DMS153 treated with DMSO at 0.1 percent for 48 hours (cell line): ENCODE results near the gene CCNY.

ENCODE experiments used
- DNase-seq: peaks from one replicate; lab custom pipeline; 2025; ENCODE audit not compliant: unreplicated experiment; lab: John Stamatoyannopoulos, UW

Gene CCNY

DNA sequence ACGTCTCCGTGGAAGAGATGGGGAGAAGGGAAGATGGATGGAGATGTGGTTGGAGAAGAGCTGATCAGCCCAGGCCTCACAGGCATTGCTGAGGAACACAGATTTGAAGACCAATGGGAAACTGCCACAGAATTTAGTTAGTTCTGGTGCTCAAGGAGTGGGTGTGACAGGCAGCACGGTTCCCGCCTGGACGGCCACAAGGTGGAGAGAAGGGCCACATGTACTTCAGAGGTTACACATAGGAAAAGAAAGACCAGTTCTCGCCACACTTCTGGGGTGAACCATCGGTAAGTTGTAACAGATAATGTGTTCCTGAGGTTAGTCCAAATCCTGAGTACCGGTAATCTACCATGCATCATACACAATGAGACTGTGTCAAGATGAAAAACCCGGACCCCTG lies 239.3 kb downstream of the CCNY start:
- no peak for DNase-seq

DNA sequence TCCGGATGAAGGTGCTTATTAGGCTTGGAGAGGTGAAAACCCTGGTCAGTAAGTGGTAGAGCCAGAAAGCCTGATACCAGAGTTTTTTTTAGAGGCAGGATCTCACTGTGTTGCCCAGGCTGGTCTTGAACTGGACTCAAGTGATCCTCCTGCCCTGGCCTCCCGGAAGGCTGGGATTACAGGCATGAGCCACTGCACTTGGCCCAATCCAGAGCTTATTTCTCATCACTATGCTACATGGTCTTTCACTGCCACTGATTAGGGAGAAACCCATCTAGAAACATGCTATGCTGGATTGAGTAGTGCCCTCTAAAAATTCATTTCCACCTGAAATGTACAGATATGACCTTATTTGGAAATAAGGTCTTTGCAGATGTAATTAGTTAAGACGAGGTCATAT lies 240.4 kb downstream of the CCNY start:
- no peak for DNase-seq

DNA sequence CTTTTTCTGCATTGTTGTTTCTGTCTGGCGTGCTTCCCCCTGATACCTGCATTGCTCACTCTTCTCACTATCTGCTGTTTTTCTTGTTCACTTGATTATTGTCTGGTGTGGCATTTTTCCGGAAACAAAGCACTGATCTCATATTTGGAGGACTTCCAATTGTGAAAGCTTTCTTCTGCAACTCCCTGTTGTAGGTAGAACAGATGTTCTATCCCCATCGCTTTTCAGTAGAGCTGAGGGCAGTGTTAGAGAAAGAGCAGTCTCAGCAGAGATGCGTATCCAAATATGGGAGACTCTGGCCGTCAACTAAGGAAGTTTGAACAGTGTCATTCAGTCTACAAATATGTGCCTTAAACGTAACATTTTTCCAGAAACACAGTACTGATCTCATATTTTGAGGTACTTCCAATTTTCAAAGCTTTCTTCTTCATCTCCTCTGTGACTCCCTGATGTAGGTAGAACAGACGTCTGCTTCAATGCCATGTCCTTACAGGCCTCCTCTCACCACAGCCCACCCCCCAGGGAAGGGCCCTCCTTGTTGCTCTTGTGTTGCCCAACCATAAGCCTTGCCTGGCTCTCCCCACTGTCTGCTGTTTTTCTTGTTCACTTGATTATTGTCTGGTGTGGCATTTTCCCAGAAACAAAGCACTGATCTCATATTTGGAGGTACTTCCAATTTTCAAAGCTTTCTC lies 241.8 kb downstream of the CCNY start:
- no peak for DNase-seq

DNA sequence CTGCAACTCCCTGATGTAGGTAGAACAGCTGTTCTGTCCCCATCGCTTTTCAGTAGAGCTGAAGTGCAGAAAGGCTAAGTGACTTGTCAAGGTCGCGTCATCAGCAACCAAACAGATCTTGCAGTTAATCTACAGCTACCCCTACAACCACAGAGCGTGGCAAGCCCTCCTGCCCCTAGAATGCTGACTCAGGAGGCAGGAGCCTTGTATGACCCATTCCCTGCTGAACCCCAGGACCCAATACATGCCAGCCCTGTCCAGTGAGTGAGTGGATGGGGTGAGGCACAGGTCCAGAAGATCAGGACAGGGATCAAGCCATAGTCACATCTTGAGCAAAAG lies 242.3 kb downstream of the CCNY start:
- DNase-seq: no peak

DNA sequence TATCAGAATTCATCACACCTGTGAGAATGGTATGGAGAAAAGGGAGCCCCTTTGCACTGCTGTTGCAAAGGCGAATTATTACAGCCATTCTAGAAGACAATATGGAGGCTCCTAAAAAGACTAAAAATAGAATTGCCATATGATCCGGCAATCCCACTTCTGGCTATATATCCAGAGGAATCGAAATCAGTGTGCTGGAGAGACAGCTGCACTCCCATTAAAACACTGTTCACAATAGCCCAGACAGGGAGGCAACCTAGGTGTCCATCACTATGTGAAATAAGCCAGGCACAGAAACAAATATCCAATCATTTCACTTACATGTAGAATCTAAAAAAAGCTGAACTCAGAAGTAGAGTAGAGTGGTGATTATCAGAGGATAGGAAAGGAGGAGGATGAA lies 242.8 kb downstream of the CCNY start:
- no peak for DNase-seq

DNA sequence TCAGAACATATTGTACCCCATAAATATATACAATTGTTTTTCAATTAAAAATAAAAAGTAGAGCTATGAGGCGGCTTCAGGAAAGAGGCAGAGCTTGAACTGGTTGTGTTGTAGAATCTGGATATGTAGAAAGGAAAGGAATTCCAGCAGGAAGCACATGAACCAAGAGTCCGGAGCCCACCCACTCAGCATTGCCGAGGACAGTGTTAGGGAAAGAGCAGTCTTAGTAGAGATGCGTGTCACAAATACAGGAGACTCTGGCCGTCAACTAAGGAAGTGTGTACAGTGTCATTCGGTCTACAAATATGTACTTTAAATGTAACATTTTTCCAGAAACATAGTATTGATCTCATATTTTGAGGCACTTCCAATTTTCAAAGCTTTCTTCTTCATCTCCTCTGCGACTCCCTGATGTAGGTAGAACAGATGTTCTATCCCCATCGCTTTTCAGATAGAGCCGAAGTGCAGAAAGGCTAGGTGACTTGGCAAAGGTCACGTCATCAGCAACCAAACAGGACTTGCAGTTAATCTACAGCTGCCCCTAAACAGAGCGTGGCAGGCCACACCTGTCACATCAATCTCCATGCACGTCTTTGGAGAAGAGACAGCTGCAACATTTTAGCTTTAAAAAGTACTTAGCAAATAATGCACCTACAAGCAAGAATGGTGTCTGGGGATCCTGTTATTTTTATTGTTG lies 243.6 kb downstream of the CCNY start:
- no peak for DNase-seq

DNA sequence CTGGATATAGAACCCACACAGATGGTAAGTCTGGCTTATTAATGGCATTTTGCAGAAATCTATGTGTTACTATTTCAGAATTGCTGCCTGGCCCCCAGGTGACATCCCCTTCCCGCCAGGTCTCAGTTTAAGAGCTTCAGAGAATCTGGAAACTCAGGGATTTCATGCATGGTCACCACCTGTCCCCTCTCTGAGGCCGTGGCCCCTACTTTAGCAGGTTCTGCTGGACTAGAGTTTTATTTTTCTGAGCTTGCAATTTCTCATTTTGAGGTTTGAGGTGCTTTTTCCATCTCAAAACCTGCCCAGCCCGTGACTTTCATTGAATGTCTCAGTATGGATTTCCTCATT lies 244.1 kb downstream of the CCNY start:
- DNase-seq: no peak

DNA sequence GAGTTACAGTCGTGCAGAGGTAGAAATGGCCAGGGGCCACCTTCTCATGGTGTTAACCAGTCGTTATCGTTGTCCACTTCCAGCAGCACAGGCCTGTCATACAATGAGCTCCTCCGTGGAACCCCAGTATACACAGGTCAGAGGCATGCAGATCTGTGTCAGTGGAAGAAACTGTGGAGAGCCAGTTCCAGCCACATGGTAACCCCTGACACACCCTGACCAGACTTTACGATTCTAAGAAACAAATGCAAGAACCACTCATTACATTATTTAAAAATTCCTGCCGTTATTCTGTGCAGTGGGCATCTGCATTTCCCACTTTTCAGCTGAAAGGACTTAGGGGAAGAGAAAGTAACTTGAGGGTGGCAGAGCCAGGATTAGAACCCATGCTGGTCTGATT lies 245.3 kb downstream of the CCNY start:
- DNase-seq: no peak

DNA sequence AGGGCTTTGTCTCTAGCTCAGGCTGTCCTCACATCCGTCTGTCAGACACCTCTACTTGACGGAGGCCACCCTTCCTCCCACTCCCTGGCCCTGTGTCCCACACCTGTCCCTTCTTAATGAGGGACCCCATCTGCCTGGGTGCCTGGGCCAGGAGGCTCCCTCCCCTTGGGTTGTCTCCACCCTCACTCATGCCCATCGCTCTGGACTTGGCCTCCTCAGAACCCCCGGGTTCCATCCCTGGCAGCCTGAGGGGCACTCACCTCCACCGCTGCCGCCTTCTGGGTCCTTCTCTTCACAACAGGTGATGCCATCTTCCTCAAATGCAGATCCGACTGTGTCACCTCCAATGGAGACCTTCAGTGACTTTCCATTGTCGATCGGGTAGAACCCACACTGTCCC lies 248.6 kb downstream of the CCNY start:
- no peak for DNase-seq

DNA sequence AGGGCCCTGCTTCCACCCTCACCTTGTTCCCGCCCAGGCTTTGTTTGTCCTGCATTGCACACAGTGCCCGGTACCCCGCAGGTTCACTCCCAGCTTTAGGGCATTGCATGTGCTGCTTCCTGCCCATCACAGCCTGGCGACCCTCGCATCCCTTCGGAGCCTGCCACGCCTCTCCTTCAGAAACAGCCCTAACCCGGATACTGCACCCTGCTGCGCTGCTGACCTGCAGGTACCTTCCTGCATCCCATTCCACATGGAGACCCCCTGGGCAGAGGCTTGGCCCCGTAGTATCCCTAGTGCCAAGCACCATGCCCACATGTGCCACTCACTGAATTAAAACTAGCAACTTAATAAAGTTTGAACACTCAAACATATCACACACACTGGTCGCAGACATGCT lies 249.0 kb downstream of the CCNY start:
- no peak for DNase-seq

DNA sequence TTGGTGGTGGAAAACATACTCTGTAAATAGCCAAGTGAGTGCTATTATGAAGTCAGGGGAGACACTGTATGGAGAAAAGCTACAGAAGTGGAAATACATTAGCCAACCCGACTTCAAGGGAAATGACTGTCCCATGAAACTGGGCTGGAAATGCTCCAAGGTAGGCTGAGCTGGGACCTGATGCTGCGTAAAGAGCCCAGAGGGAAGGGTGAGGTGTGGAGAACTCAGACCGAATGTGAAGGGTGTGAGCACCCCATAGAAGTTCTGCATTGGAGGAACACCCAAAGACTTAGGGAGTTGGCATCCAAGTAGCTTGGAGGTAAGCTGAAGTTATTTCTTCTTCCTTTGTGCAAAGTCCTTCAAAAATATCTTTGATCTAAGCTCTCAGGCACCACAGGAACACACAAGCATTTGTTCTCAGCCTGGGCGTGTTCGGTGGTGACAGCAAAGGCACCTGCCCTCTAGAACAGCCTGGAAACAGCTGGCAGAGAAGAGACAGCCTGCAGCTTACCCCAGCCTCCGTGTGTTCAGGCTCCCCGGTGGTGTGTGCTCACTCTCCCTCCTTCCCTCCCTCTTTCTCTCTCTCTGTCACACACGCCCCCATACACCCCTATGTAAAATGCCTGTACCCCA lies 249.7 kb downstream of the CCNY start:
- DNase-seq: no peak

DNA sequence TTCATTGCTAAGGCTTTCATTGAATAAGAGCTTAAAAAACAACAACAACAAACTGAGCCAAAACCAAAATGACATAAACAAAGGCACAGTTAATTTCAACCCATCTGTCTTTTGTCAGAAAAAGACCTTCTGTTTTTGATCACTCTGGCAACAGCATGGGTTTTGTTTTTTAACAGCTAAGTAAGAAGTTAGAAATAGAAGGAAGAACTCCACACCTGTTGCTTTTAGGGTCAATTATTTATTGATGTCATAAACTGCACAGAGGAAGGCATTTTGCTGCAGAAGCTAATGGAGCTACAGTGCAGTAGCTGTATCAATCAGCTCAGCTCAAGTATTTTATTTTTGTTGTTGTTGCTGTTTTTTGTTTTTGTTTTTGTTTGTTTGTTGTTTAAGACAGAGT lies 252.5 kb downstream of the CCNY start:
- no peak for DNase-seq

DNA sequence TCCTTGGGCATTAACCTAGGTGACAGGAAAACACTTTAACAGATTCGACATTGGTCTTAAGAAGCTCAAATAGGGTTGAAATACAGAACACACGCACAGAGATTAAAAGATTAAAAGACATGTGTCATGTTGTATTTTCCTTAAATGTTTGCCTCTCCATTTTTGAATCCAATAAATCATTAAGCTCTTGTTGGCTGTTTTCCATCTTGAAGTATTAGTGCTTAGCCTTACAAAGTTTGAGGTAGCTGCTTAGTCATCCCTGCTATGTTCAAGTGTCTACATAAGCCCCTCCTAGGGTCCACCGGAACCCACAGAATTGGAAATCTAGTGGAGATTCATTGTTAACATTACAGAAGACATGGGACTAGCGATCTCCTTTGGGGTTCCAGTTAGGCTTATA lies 256.1 kb downstream of the CCNY start:
- DNase-seq: no peak

DNA sequence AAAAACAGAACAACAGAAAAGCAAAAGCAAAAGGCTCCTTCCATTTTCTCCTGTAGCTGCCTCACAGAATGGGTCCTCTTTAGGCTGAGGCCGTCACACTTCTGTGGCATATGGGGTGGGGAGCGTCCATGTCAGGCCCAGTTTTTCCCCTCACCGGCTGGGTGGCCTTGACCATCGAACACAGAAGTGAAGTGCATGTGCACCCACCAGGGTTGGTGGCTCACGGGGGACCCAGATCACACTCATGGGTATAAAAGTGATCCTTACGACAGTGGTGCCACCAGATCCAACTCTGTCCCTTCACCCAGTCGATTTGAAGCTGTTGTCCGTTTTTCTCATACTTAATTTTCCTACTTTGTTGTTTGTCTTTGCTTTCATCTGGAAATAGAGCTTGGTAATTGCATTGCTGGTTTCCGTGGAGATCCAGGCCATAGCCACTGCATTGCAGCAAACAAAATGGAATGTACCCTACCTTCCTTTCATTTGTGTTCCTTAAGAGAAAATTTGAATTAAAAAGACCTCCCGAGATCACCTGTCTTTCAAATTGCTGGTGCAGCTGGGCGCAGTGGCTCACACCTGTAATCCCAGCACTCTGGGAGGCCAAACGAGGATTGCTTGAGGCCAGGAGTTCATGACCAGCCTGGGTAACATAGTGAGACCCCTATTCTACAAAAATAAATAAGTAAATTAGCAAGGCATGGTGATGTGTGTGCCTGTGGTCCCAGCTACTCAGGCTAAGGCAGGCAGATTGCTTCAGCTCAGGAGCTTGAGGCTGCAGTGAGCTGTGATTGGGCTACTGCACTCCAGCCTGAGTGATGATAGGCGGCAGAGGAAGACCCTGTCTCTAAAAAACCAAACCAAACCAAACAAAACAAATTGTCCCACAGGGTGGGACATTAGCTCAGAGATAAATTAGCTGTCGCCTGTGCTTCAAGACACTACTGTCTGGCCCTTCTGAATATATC lies 258.1 kb downstream of the CCNY start:
- no peak for DNase-seq

DNA sequence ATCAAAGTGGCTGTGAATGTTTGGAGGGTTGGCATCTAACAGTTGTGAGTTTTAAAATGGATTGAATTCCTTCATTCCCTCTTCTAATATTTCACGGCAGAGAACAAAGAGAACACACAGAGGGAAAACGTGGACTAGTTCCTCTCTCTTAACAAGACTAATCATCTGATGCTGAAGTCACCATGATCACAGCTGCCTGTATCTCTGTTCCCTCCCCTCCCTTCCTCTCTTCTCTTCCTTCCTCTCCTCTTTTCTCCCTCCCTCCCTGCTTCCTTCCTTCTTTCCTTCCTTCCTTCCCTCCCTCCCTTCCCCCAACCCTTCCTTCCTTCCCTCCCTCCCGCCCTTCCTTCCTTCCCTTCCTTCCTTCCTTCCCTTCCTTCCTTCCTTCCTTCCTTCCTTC lies 258.8 kb downstream of the CCNY start:
- DNase-seq: no peak

DNA sequence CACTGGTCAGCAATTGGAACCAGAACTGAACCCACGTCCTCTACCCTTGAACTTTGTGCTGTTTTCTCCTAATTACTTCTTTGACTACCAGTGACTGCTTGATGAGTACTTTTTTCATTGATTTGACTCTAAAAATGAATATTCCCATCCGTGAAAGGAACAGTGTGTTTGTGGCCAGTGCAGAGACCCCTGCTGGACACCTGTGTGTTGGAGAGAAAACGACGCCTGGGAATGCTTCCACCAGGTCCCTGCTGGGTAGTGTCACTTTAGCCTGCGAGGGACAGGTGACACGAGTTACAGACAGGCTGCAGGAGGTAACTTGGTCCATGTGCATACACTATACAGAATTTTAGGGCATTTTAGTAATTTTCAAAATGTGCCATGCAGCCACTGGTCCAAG lies 262.1 kb downstream of the CCNY start:
- DNase-seq: no peak

DNA sequence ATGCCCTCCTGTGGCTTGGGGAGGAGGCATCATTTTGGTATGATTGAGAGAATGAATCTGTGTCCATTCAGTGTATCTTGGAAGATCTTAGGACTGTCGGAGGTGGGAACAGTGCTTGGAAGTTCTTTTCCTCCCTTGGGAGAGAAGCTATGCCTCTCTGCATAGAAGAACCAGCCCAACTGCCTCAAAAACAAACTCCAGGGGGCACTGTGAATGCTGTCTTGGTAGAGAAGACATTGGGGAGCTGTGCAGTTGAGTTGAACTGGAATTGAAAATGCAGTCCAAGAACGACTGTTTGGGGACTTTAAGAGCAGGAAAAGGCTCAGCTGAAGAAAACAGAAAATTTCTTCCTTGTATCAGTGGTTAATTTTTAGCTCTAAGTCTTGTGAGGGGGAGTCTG lies 263.9 kb downstream of the CCNY start:
- no peak for DNase-seq

DNA sequence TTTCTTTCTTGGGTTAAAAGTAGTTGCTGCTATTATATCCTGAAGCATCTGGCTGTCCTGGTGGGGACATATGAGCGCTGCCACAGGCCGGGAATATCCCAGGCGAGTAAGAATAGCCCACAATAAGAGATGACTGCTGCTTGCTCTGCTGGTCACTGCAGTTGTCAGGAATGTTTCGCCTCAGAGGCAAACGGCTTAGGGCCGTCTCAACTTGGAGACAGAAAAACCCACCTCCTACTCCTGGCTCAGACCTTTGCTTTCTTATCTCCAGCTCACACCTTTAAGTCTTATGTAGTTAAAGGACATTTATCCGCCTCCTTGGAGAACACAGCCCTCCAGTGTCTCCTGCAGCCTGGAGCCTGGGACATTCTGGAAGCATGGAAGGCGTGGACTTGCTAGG lies 268.9 kb downstream of the CCNY start, which contains the start of gene GJD4:
Gene GJD4, plus strand, starts transcription at position 151 of the 400 bp plus-strand sequence. Its CDS starts 227 bp downstream, at position 378.
- DNase-seq: no peak

DNA sequence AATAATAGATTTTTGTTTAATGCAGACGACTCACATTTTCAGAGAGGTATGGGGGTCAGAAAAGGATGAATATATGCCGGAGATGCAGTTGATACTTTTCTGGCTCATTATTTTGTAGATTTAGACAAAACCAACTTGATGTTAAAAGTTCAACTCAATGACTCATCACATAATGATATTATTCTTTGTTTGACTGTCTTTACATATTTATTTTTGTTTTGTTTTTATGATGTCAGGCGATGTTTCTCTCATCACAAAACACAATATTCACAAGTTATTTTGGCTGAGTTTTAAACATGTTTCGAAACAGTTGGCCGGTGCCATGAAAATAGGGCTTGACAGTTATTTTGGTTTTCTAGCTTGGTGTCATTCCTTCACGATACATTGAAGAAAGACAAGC lies 270.1 kb downstream of the CCNY start:
- DNase-seq: no peak

DNA sequence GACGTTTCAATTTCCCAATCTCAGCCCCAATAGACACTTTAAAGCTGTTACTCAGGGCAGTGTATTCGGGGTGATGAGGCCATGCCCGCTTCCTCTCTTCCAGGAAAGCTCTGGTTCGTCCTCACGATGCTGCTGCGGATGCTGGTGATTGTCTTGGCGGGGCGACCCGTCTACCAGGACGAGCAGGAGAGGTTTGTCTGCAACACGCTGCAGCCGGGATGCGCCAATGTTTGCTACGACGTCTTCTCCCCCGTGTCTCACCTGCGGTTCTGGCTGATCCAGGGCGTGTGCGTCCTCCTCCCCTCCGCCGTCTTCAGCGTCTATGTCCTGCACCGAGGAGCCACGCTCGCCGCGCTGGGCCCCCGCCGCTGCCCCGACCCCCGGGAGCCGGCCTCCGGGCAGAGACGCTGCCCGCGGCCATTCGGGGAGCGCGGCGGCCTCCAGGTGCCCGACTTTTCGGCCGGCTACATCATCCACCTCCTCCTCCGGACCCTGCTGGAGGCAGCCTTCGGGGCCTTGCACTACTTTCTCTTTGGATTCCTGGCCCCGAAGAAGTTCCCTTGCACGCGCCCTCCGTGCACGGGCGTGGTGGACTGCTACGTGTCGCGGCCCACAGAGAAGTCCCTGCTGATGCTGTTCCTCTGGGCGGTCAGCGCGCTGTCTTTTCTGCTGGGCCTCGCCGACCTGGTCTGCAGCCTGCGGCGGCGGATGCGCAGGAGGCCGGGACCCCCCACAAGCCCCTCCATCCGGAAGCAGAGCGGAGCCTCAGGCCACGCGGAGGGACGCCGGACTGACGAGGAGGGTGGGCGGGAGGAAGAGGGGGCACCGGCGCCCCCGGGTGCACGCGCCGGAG lies 271.4 kb downstream of the CCNY start:
- DNase-seq: no peak

DNA sequence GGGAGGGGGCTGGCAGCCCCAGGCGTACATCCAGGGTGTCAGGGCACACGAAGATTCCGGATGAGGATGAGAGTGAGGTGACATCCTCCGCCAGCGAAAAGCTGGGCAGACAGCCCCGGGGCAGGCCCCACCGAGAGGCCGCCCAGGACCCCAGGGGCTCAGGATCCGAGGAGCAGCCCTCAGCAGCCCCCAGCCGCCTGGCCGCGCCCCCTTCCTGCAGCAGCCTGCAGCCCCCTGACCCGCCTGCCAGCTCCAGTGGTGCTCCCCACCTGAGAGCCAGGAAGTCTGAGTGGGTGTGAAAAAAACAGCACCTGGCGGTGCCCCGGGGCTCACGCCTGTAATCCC lies 272.0 kb downstream of the CCNY start:
- DNase-seq: no peak
